Measurements from ENCODE around the gene FDX1.
"Not testable (repeated sequence)": the region's sequence is repeated elsewhere in the genome, so short reads cannot be mapped to it uniquely, and the experiment has no call there.

Gene FDX1

GRCh38 chr11:110429731-110430266 lies at the start of gene FDX1:
TSS of gene FDX1 (plus strand) at chr11:110429948. CDS start at chr11:110430121, 173 bp downstream.
- H3K36me3 ChIP-seq (ENCODE audit: control insufficient read depth, insufficient read depth, low read length), result no peaks in the 10 kb centered on the region
- H3K4me1 ChIP-seq (ENCODE audit: control insufficient read depth, insufficient read depth, low read length), result peaks cover 3% of the 10 kb centered on the region
- peak within 1 kb of the TSS; percentile 82 for H3K9ac ChIP-seq (ENCODE audit: low read depth, low read length)
- peaks cover 5% of the 10 kb centered on the region for H3K27me3 ChIP-seq (ENCODE audit: control insufficient read depth, insufficient read depth, low read length)
- H3K4me3 ChIP-seq (ENCODE audit: low read depth, low read length), result peak within 1 kb of the TSS; percentile 88
- no peaks in the 10 kb centered on the region for H3K9me3 ChIP-seq (ENCODE audit: control insufficient read depth, insufficient read depth, low read length)

GRCh38 chr11:110380836-110381622 lies 48.7 kb upstream of the FDX1 start:
- no peak overlapping the region for H3K4me3 ChIP-seq (ENCODE audit: low read depth, low read length)
- no peaks in the 10 kb centered on the region for H3K9me3 ChIP-seq (ENCODE audit: control insufficient read depth, insufficient read depth, low read length)
- no peaks in the 10 kb centered on the region for H3K36me3 ChIP-seq (ENCODE audit: control insufficient read depth, insufficient read depth, low read length)
- H3K4me1 ChIP-seq (ENCODE audit: control insufficient read depth, insufficient read depth, low read length), result no peaks in the 10 kb centered on the region
- H3K27me3 ChIP-seq (ENCODE audit: control insufficient read depth, insufficient read depth, low read length), result no peaks in the 10 kb centered on the region
- no peak overlapping the region for H3K9ac ChIP-seq (ENCODE audit: low read depth, low read length)

DNA sequence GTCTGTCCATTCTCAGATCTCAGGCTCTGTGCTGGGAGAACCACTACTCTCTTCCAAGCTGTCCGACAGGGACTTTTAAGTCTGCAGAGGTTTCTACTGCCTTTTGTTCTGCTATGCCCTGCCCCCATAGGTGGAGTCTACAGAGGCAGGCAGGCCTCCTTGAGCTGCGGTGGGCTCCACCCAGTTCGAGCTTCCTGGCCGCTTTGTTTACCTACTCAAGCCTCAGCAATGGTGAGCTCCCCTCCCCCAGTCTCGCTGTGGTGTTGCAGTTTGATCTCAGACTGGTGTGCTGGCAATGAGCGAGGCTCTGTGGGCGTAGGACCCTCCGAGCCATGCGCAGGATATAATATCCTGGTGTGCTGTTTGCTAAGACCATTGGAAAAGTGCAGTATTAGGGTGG lies 41.5 kb upstream of the FDX1 start:
- H3K4me3 ChIP-seq (ENCODE audit: low read depth, low read length); H3K9me3 ChIP-seq (ENCODE audit: control insufficient read depth, insufficient read depth, low read length); H3K27me3 ChIP-seq (ENCODE audit: control insufficient read depth, insufficient read depth, low read length); H3K4me1 ChIP-seq (ENCODE audit: control insufficient read depth, insufficient read depth, low read length); H3K36me3 ChIP-seq (ENCODE audit: control insufficient read depth, insufficient read depth, low read length); H3K9ac ChIP-seq (ENCODE audit: low read depth, low read length): not testable (repeated sequence)

DNA sequence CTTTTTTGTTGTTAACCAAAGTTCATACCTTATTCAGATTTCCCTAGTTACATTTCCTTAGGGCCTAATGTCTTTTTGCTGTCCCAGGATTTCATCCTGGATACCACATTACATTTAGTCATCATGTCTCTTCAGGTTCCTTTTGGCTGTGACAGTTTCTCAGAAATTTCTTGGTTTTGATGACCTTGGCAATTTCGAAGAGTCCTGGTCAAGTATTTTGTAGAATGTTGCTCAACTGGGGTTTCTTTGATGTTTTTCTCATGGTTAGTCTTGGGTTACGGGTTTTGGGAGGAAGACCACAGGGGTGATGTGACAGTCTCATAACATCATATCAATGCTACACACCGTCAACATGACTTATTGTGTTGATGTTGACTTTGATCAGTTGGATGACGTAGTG lies 39.8 kb upstream of the FDX1 start:
- no peaks in the 10 kb centered on the region for H3K4me1 ChIP-seq (ENCODE audit: control insufficient read depth, insufficient read depth, low read length)
- H3K9ac ChIP-seq (ENCODE audit: low read depth, low read length), result no peak overlapping the region
- H3K4me3 ChIP-seq (ENCODE audit: low read depth, low read length), result no peak overlapping the region
- no peaks in the 10 kb centered on the region for H3K36me3 ChIP-seq (ENCODE audit: control insufficient read depth, insufficient read depth, low read length)
- no peaks in the 10 kb centered on the region for H3K27me3 ChIP-seq (ENCODE audit: control insufficient read depth, insufficient read depth, low read length)
- peaks cover 5% of the 10 kb centered on the region for H3K9me3 ChIP-seq (ENCODE audit: control insufficient read depth, insufficient read depth, low read length)

DNA sequence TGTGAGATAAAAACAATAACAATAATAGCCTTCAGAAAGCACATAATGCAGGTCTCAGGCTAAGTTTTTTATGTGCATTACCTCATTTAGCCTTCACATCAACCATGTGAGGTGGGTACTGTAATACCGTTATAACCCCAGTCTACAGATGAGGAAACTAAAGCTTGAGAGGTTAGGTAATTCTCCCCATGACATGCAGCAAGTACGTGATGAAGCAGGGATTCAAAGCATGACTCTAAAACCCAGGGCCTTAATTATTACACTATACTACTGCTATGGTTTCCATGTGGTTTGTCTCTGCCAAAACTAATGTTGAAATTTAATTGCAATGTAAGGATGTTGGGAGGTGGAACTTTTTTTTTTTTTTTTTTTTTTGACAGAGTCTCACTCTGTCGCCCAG lies 37.7 kb upstream of the FDX1 start:
- H3K4me1 ChIP-seq (ENCODE audit: control insufficient read depth, insufficient read depth, low read length), result no peaks in the 10 kb centered on the region
- H3K27me3 ChIP-seq (ENCODE audit: control insufficient read depth, insufficient read depth, low read length), result no peaks in the 10 kb centered on the region
- H3K4me3 ChIP-seq (ENCODE audit: low read depth, low read length), result no peak overlapping the region
- H3K9me3 ChIP-seq (ENCODE audit: control insufficient read depth, insufficient read depth, low read length), result peaks cover 5% of the 10 kb centered on the region
- H3K36me3 ChIP-seq (ENCODE audit: control insufficient read depth, insufficient read depth, low read length), result no peaks in the 10 kb centered on the region
- H3K9ac ChIP-seq (ENCODE audit: low read depth, low read length), result no peak overlapping the region

- H3K9me3 ChIP-seq (ENCODE audit: control insufficient read depth, insufficient read depth, low read length); H3K9ac ChIP-seq (ENCODE audit: low read depth, low read length); H3K36me3 ChIP-seq (ENCODE audit: control insufficient read depth, insufficient read depth, low read length); H3K4me3 ChIP-seq (ENCODE audit: low read depth, low read length); H3K27me3 ChIP-seq (ENCODE audit: control insufficient read depth, insufficient read depth, low read length); H3K4me1 ChIP-seq (ENCODE audit: control insufficient read depth, insufficient read depth, low read length): not testable (repeated sequence)
These were observed 32.0 kb upstream of the FDX1 start for GRCh38 chr11:110397668-110398286.

GRCh38 chr11:110403585-110403984 lies 26.2 kb upstream of the FDX1 start:
- H3K4me3 ChIP-seq (ENCODE audit: low read depth, low read length); H3K4me1 ChIP-seq (ENCODE audit: control insufficient read depth, insufficient read depth, low read length); H3K9me3 ChIP-seq (ENCODE audit: control insufficient read depth, insufficient read depth, low read length); H3K36me3 ChIP-seq (ENCODE audit: control insufficient read depth, insufficient read depth, low read length); H3K27me3 ChIP-seq (ENCODE audit: control insufficient read depth, insufficient read depth, low read length); H3K9ac ChIP-seq (ENCODE audit: low read depth, low read length): not testable (repeated sequence)

DNA sequence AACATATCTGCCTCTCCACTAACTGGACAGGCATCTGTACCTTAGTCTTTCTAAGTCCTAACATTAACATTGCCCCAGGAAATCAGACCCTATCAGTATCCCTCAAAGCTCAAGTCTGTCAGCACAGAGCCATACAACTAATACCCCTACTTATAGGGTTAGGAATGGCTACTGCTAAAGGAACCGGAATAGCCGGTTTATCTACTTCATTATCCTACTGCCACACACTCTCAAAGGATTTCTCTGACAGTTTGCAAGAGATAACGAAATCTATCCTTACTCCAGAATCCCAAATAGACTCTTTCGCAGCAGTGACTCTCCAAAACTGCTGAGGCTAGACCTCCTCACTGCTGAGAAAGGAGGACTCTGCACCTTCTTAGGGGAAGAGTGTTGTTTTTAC lies 24.1 kb upstream of the FDX1 start:
- not testable (repeated sequence) for H3K4me3 ChIP-seq (ENCODE audit: low read depth, low read length); H3K9me3 ChIP-seq (ENCODE audit: control insufficient read depth, insufficient read depth, low read length); H3K27me3 ChIP-seq (ENCODE audit: control insufficient read depth, insufficient read depth, low read length); H3K9ac ChIP-seq (ENCODE audit: low read depth, low read length); H3K4me1 ChIP-seq (ENCODE audit: control insufficient read depth, insufficient read depth, low read length); H3K36me3 ChIP-seq (ENCODE audit: control insufficient read depth, insufficient read depth, low read length)

- H3K9me3 ChIP-seq (ENCODE audit: control insufficient read depth, insufficient read depth, low read length), result no peaks in the 10 kb centered on the region
- no peak overlapping the region for H3K9ac ChIP-seq (ENCODE audit: low read depth, low read length)
- H3K4me3 ChIP-seq (ENCODE audit: low read depth, low read length), result no peak overlapping the region
- no peaks in the 10 kb centered on the region for H3K27me3 ChIP-seq (ENCODE audit: control insufficient read depth, insufficient read depth, low read length)
- H3K4me1 ChIP-seq (ENCODE audit: control insufficient read depth, insufficient read depth, low read length), result no peaks in the 10 kb centered on the region
- no peaks in the 10 kb centered on the region for H3K36me3 ChIP-seq (ENCODE audit: control insufficient read depth, insufficient read depth, low read length)
These were observed 22.4 kb upstream of the FDX1 start for GRCh38 chr11:110407315-110407714.

GRCh38 chr11:110409174-110409573 lies 20.6 kb upstream of the FDX1 start:
- Histone ChIP-seq H3K27me3 (ENCODE audit: control insufficient read depth, insufficient read depth, low read length) (no peaks in the 10 kb centered on the region), H3K36me3 (ENCODE audit: control insufficient read depth, insufficient read depth, low read length) (no peaks in the 10 kb centered on the region), H3K9ac (ENCODE audit: low read depth, low read length) (no peak overlapping the region), H3K4me3 (ENCODE audit: low read depth, low read length) (no peak overlapping the region), H3K9me3 (ENCODE audit: control insufficient read depth, insufficient read depth, low read length) (no peaks in the 10 kb centered on the region), H3K4me1 (ENCODE audit: control insufficient read depth, insufficient read depth, low read length) (no peaks in the 10 kb centered on the region)

DNA sequence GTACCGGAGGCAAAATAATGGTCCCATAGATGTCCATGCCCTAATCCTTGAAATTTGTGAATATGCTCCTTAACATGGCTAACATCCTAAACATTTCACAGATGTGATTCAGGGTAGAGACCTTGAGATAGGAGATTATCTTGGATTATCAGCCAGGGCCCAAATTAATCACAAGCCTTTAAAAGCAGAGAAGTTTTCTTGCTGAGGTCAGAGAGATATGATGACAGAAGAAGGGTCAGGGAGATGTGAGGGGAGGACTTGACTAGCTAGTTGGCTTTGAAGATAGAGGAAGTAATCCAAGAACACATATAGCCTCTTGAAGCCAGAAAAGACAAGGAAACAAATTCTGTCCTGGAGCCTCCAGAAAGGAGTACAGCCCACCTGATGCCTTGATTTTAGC lies 19.1 kb upstream of the FDX1 start:
- H3K4me1 ChIP-seq (ENCODE audit: control insufficient read depth, insufficient read depth, low read length), result no peaks in the 10 kb centered on the region
- no peak overlapping the region for H3K4me3 ChIP-seq (ENCODE audit: low read depth, low read length)
- H3K27me3 ChIP-seq (ENCODE audit: control insufficient read depth, insufficient read depth, low read length), result no peaks in the 10 kb centered on the region
- no peaks in the 10 kb centered on the region for H3K36me3 ChIP-seq (ENCODE audit: control insufficient read depth, insufficient read depth, low read length)
- no peaks in the 10 kb centered on the region for H3K9me3 ChIP-seq (ENCODE audit: control insufficient read depth, insufficient read depth, low read length)
- H3K9ac ChIP-seq (ENCODE audit: low read depth, low read length), result no peak overlapping the region

DNA sequence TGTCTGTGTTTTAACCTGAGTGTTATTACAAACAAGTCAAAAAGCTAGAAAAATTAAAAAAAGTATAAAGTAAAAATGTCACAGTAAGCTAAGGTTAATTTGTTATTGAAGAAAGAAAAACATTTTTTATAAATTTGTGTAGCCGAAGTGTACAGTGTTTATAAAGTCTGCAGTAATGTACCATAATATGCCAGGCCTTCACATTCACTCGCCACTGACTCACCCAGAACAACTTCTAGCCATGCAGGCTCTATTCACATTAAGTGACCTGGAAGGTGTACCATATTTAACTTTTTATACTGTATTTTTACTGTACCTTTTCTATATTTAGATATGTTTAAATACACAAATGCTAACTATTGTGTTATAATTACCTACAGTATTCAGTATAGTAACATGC lies 14.7 kb upstream of the FDX1 start:
- H3K9me3 ChIP-seq (ENCODE audit: control insufficient read depth, insufficient read depth, low read length), result no peaks in the 10 kb centered on the region
- no peaks in the 10 kb centered on the region for H3K4me1 ChIP-seq (ENCODE audit: control insufficient read depth, insufficient read depth, low read length)
- no peak overlapping the region for H3K4me3 ChIP-seq (ENCODE audit: low read depth, low read length)
- H3K36me3 ChIP-seq (ENCODE audit: control insufficient read depth, insufficient read depth, low read length), result no peaks in the 10 kb centered on the region
- no peaks in the 10 kb centered on the region for H3K27me3 ChIP-seq (ENCODE audit: control insufficient read depth, insufficient read depth, low read length)
- H3K9ac ChIP-seq (ENCODE audit: low read depth, low read length), result no peak overlapping the region
